Mammary epithelial cell (primary cell): ENCODE data around the gene SMAD6.

Experiments
- EZH2 ChIP-seq: IDR thresholded peaks from 2 replicates; pipeline ENCODE4 v1.6.1; 2012; ENCODE audit warnings: low read length, inconsistent platforms, borderline replicate concordance
- TF ChIP-seq, protein P1 (sequence below), 2 donors: IDR thresholded peaks in 1 of 2; conservative IDR thresholded peaks in 1 of 2; 2 replicates each; pipeline ENCODE4 v1.5.1; 2011 to 2012; ENCODE audit warnings: inconsistent platforms in 2 of 2, low read length in 2 of 2, mild to moderate bottlenecking in 2 of 2, control low read depth in 1 of 2, low read depth in 1 of 2; ENCODE audit not compliant: insufficient read depth in 1 of 2; ENCODE audit errors: extremely low read depth in 1 of 2

DNA sequence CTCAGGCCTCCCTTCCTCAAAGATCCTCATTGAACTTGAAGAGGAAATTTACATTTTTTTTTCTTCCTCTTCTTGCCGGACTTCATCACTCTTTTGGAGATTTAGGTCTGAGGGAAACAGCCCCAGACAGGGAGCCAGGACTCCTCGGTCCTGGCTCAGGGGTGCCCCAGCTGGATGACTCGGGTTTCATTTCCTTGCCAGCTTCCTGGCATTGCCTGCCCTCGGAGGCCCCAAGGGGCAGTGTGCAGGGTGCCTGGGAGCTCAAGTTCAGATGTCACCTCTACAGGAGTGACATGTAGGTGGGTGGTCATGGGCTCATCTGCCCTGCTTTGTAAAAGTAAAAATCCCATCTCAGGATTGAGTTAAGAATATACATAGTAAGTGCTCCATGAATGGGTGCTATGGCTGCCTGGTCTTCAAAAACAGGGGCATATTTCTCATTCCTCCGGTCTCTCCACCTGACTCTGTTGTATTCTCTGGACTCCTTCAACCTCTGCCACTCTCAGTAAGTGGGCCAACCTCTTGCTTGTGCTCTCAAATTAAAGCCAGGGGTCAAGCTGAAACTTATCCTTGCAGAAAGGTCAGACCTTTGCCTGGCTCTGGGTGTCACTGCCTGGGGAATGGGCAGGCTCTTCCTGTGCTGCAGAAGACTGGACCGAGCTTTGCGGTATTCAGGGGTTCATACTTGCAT is 51.8 kb downstream of the SMAD6 start:
- TF ChIP-seq, protein P1, sequence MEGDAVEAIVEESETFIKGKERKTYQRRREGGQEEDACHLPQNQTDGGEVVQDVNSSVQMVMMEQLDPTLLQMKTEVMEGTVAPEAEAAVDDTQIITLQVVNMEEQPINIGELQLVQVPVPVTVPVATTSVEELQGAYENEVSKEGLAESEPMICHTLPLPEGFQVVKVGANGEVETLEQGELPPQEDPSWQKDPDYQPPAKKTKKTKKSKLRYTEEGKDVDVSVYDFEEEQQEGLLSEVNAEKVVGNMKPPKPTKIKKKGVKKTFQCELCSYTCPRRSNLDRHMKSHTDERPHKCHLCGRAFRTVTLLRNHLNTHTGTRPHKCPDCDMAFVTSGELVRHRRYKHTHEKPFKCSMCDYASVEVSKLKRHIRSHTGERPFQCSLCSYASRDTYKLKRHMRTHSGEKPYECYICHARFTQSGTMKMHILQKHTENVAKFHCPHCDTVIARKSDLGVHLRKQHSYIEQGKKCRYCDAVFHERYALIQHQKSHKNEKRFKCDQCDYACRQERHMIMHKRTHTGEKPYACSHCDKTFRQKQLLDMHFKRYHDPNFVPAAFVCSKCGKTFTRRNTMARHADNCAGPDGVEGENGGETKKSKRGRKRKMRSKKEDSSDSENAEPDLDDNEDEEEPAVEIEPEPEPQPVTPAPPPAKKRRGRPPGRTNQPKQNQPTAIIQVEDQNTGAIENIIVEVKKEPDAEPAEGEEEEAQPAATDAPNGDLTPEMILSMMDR (conservative IDR thresholded peaks at IDR 0.05 in 1 of 2, IDR thresholded peaks at IDR 0.05 in 1 of 2; ENCODE audit: extremely low read depth in 1 of 2, insufficient read depth in 1 of 2, low read depth in 1 of 2, low read length in 2 of 2): no peak
- TF ChIP-seq EZH2: no peak
